Ramos (cell line): ENCODE data around the gene LSP1.
"Not testable (repeated sequence)": the region's sequence is repeated elsewhere in the genome, so short reads cannot be mapped to it uniquely, and the experiment has no call there.

Experiments used
- in situ Hi-C: fragments of 300-500 bp; cut with MboI; formaldehyde crosslinking; loops from one replicate; pipeline ENCODE4 v1.14.3; 2022; ENCODE audit warnings: low sequenced_read_pairs; ENCODE audit not compliant: unreplicated experiment

Gene LSP1

GRCh38 chr11:1872267-1872985 is 19.5 kb downstream of the LSP1 start:
- in situ Hi-C loops: no loop called here

GRCh38 chr11:1873048-1873812 is 20.3 kb downstream of the LSP1 start:
- in situ Hi-C loops: no loop called here

- in situ Hi-C loops: not testable (repeated sequence)
Observed at GRCh38 chr11:1873813-1874150, 20.9 kb downstream of the LSP1 start.

- in situ Hi-C loops: not testable (repeated sequence)
Observed at GRCh38 chr11:1874441-1875092, 21.7 kb downstream of the LSP1 start.

- in situ Hi-C loops: no loop called here
Observed at GRCh38 chr11:1875093-1875850, 22.4 kb downstream of the LSP1 start.

GRCh38 chr11:1875851-1876301 is 23.0 kb downstream of the LSP1 start:
- in situ Hi-C loops: not testable (repeated sequence)

- in situ Hi-C loops: no loop called here
Observed at GRCh38 chr11:1876361-1877063, 23.6 kb downstream of the LSP1 start.

- in situ Hi-C loops: no loop called here
Observed at GRCh38 chr11:1877211-1878136, 24.6 kb downstream of the LSP1 start.

GRCh38 chr11:1878137-1879031 is 25.5 kb downstream of the LSP1 start:
- in situ Hi-C loops: no loop called here

- in situ Hi-C loops: no loop called here
Observed at GRCh38 chr11:1879342-1879940, 26.6 kb downstream of the LSP1 start.

- in situ Hi-C loops: loop anchor here (5.0 kb wide), 1 partner anchor 37 kb away; the partner anchor contains the start of gene TNNT3
Observed at GRCh38 chr11:1879941-1880720, 27.2 kb downstream of the LSP1 start.

GRCh38 chr11:1880746-1881441 is 28.0 kb downstream of the LSP1 start:
- in situ Hi-C loops: loop anchor here (5.0 kb wide), 1 partner anchor 36 kb away; the partner anchor contains the start of gene TNNT3

GRCh38 chr11:1881442-1882264 is 28.8 kb downstream of the LSP1 start:
- in situ Hi-C loops: loop anchor here (5.0 kb wide), 1 partner anchor 36 kb away; the partner anchor contains the start of gene TNNT3

GRCh38 chr11:1882265-1883238 is 29.7 kb downstream of the LSP1 start:
- in situ Hi-C loops: loop anchor here (5.0 kb wide), 1 partner anchor 35 kb away; the partner anchor contains the start of gene TNNT3
